HG02798 (cell line): ENCODE results near the gene RPS4Y2.

Source experiments
- ATAC-seq: cut with Tn5 transposase; IDR thresholded peaks from one replicate; pipeline ENCODE4 v1.9.1; 2021; ENCODE audit warnings: mild to moderate bottlenecking; ENCODE audit not compliant: unreplicated experiment, poor library complexity

The RPS4Y2 gene

GRCh38 chrY:20814794-20815193 lies 58.9 kb downstream of the RPS4Y2 start:
- no peak for ATAC-seq

GRCh38 chrY:20817067-20817466 lies 61.2 kb downstream of the RPS4Y2 start:
- no peak for ATAC-seq
